H1 (cell line): ENCODE measurements around the gene BLMH. TPM values are rescaled to one million over a fixed set of nuclear protein-coding genes. Genes with fewer than 3 reads are reported as not detected.

ENCODE experiments used
- CTCF ChIA-PET: fragments of 300-600 bp; sonication (Branson Sonifier 250); formaldehyde crosslinking; loops from one replicate; lab custom pipeline; 2021; ENCODE audit not compliant: partially characterized antibody; lab: Charles Lee
- POLR2A ChIA-PET: fragments of 300-600 bp; sonication (Branson Sonifier 250); formaldehyde crosslinking; loops from one replicate; lab custom pipeline; 2021; ENCODE audit warnings: inconsistent platforms; ENCODE audit not compliant: partially characterized antibody; lab: Charles Lee
- DNase-seq, 2 experiments: peaks; one replicate each; pipeline versions ENCODE4 v3.0.0 to v3.0.0-alpha.2; 2010 to 2022; ENCODE audit warnings: low spot score in 2 of 2, low read depth in 1 of 2, mixed read lengths in 1 of 2
- FAIRE-seq: peaks from 2 replicates; lab custom pipeline; 2011; peaks lifted over from hg19 to GRCh38; lab: Jason Lieb, UNC
- H2AFZ ChIP-seq: 2 replicates; pipeline ENCODE4 v1.8.1; 2012; ENCODE audit warnings: low read length, inconsistent platforms
- H2AK5ac ChIP-seq: 2 replicates; pipeline ENCODE4 v1.6.1; 2013; ENCODE audit warnings: low read depth, low read length
- H2BK120ac ChIP-seq: replicated peaks from 2 replicates; pipeline ENCODE3; 2013; ENCODE audit warnings: low read depth, low read length, inconsistent platforms
- H2BK12ac ChIP-seq: 2 replicates; pipeline ENCODE4 v1.6.1; 2013; ENCODE audit warnings: low read depth, low read length
- H2BK15ac ChIP-seq: 2 replicates; pipeline ENCODE4 v1.6.1; 2013; ENCODE audit warnings: low read length
- H2BK20ac ChIP-seq: 2 replicates; pipeline ENCODE4 v1.6.1; 2013; ENCODE audit warnings: low read length
- H2BK5ac ChIP-seq: 2 replicates; pipeline ENCODE4 v1.6.1; 2013; ENCODE audit warnings: low read depth, low read length
- H3K14ac ChIP-seq: 2 replicates; pipeline ENCODE4 v1.6.1; 2013; ENCODE audit warnings: inconsistent platforms; ENCODE audit not compliant: insufficient read length
- H3K18ac ChIP-seq: 2 replicates; pipeline ENCODE4 v1.6.1; 2013; ENCODE audit warnings: low read length; ENCODE audit errors: extremely low read depth
- H3K23ac ChIP-seq: 2 replicates; pipeline ENCODE4 v1.6.1; 2013; ENCODE audit warnings: inconsistent platforms; ENCODE audit not compliant: insufficient read length
- H3K23me2 ChIP-seq: 2 replicates; pipeline ENCODE4 v1.6.1; 2013; ENCODE audit warnings: low read depth, low read length
- H3K27ac ChIP-seq: 2 replicates; pipeline ENCODE4 v1.6.1; 2011; ENCODE audit warnings: low read depth, low read length, inconsistent platforms
- H3K27me3 ChIP-seq, 4 experiments: replicated peaks in 1 of 4; 1 replicate in 1 of 4; 2 replicates in 3 of 4; pipeline versions ENCODE4 v1.6.1 to v1.8.1; 2011 to 2013; ENCODE audit warnings: low read length in 3 of 4, mild to moderate bottlenecking in 3 of 4, inconsistent platforms in 2 of 4, mixed read lengths in 2 of 4, moderate library complexity in 1 of 4; ENCODE audit not compliant: control insufficient read depth in 3 of 4, insufficient read depth in 3 of 4; ENCODE audit errors: extremely low read depth in 1 of 4
- H3K36me3 ChIP-seq, 4 experiments: 2 replicates each; pipeline versions ENCODE4 v1.6.1 to v1.8.1; 2011 to 2013; ENCODE audit warnings: mild to moderate bottlenecking in 4 of 4, low read length in 3 of 4, moderate library complexity in 2 of 4, control low read depth in 1 of 4, inconsistent platforms in 1 of 4; ENCODE audit not compliant: insufficient read depth in 4 of 4, control insufficient read depth in 2 of 4
- H3K4ac ChIP-seq: replicated peaks from 2 replicates; pipeline ENCODE3; 2013; ENCODE audit warnings: low read length, low read depth, mixed read lengths, inconsistent platforms; ENCODE audit not compliant: insufficient read length
- H3K4me1 ChIP-seq, 4 experiments: replicated peaks in 1 of 4; 1 replicate in 1 of 4; 2 replicates in 3 of 4; pipeline versions ENCODE4 v1.6.1 to v1.8.1; 2011 to 2013; ENCODE audit warnings: low read length in 3 of 4, inconsistent platforms in 2 of 4, mixed read lengths in 1 of 4; ENCODE audit not compliant: insufficient read depth in 4 of 4, control insufficient read depth in 3 of 4
- H3K4me2 ChIP-seq, 2 experiments: 2 replicates each; pipeline versions ENCODE4 v1.6.1 to v1.8.1; 2011 to 2013; ENCODE audit warnings: low read depth in 2 of 2, low read length in 2 of 2, control low read depth in 1 of 2, inconsistent platforms in 1 of 2, mild to moderate bottlenecking in 1 of 2; ENCODE audit not compliant: insufficient read depth in 1 of 2
- H3K4me3 ChIP-seq, 4 experiments: fragments of 200-600, 300-600 bp in 1 of 4; sonication (generic), shearing (Covaris generic), sonication (Bioruptor Twin) in 1 of 4; 2 replicates each; pipeline versions ENCODE4 v1.5.1 to v1.8.1; 2011 to 2016; ENCODE audit warnings: low read length in 4 of 4, low read depth in 3 of 4, control low read depth in 2 of 4, inconsistent platforms in 2 of 4, mild to moderate bottlenecking in 2 of 4, mixed read lengths in 1 of 4, moderate library complexity in 1 of 4; ENCODE audit not compliant: insufficient read depth in 2 of 4; ENCODE audit errors: extremely low read depth in 1 of 4
- H3K56ac ChIP-seq: replicated peaks from 2 replicates; pipeline ENCODE3; 2013; ENCODE audit warnings: low read depth, mild to moderate bottlenecking, mixed read lengths, low read length, inconsistent platforms; ENCODE audit not compliant: insufficient read length
- H3K79me1 ChIP-seq: 2 replicates; pipeline ENCODE4 v1.6.1; 2013; ENCODE audit warnings: low read depth, low read length, control low read depth
- H3K79me2 ChIP-seq, 2 experiments: 2 replicates each; pipeline versions ENCODE4 v1.6.1 to v1.8.1; 2012 to 2013; ENCODE audit warnings: low read length in 2 of 2, mild to moderate bottlenecking in 2 of 2, inconsistent platforms in 1 of 2; ENCODE audit not compliant: insufficient read depth in 2 of 2, control insufficient read depth in 1 of 2
- H3K9ac ChIP-seq, 4 experiments: replicated peaks in 1 of 4; 1 replicate in 1 of 4; 2 replicates in 3 of 4; pipeline versions ENCODE4 v1.6.1 to v1.8.1; 2011 to 2013; ENCODE audit warnings: low read depth in 3 of 4, low read length in 3 of 4, control low read depth in 2 of 4, mild to moderate bottlenecking in 2 of 4, moderate library complexity in 2 of 4, inconsistent platforms in 1 of 4; ENCODE audit errors: extremely low read depth in 1 of 4
- H3K9me3 ChIP-seq, 2 experiments: 2 replicates each; pipeline versions ENCODE4 v1.6.1 to v1.8.1; 2012 to 2013; ENCODE audit warnings: mild to moderate bottlenecking in 2 of 2, moderate library complexity in 2 of 2, control low read depth in 1 of 2, inconsistent platforms in 1 of 2, low read depth in 1 of 2, low read length in 1 of 2, mixed read lengths in 1 of 2; ENCODE audit not compliant: insufficient read depth in 2 of 2
- H4K20me1 ChIP-seq, 2 experiments: replicated peaks in 1 of 2; 2 replicates each; pipeline versions ENCODE3 to v1.8.1; 2011 to 2013; ENCODE audit warnings: inconsistent platforms in 2 of 2, low read length in 2 of 2, mild to moderate bottlenecking in 1 of 2; ENCODE audit not compliant: insufficient read depth in 2 of 2, control insufficient read depth in 1 of 2
- H4K5ac ChIP-seq: 2 replicates; pipeline ENCODE4 v1.6.1; 2013; ENCODE audit warnings: low read length, low read depth, mixed read lengths, inconsistent platforms; ENCODE audit not compliant: insufficient read length
- H4K8ac ChIP-seq: 2 replicates; pipeline ENCODE4 v1.8.0; 2013; ENCODE audit warnings: mild to moderate bottlenecking, moderate library complexity, low read length, inconsistent platforms; ENCODE audit not compliant: insufficient read depth; ENCODE audit errors: extremely low read depth
- H4K91ac ChIP-seq: replicated peaks from 2 replicates; pipeline ENCODE3; 2013; ENCODE audit warnings: low read length, mixed read lengths, inconsistent platforms; ENCODE audit not compliant: insufficient read length
- BCL11A ChIP-seq, 2 experiments: IDR thresholded peaks; one replicate each; pipeline ENCODE4 v1.6.1; 2011; ENCODE audit warnings: low read depth in 2 of 2, low read length in 2 of 2, mild to moderate bottlenecking in 2 of 2
- CBX8 ChIP-seq: fragments of 300-800, 300-1000 bp; sonication (generic); IDR thresholded peaks from 2 replicates; pipeline ENCODE4 v1.7.1; 2016; ENCODE audit warnings: low read depth, low read length, borderline replicate concordance
- CHD2 ChIP-seq: IDR thresholded peaks from 2 replicates; pipeline ENCODE4 v1.6.1; 2012; ENCODE audit warnings: low read length, improper control_type of control experiment
- RAD21 ChIP-seq, 2 experiments: IDR thresholded peaks in 1 of 2; conservative IDR thresholded peaks in 1 of 2; 2 replicates each; pipeline ENCODE4 v1.6.1; 2011; ENCODE audit warnings: low read depth in 2 of 2, low read length in 2 of 2, improper control_type of control experiment in 1 of 2, inconsistent platforms in 1 of 2, mild to moderate bottlenecking in 1 of 2, moderate library complexity in 1 of 2
- SIN3A ChIP-seq, 2 experiments: IDR thresholded peaks in 1 of 2; conservative IDR thresholded peaks in 1 of 2; 2 replicates each; pipeline ENCODE4 v1.6.1; 2011 to 2012; ENCODE audit warnings: low read length in 2 of 2, improper control_type of control experiment in 1 of 2, low read depth in 1 of 2, mild to moderate bottlenecking in 1 of 2
- SIRT6 ChIP-seq: IDR thresholded peaks from one replicate; pipeline ENCODE4 v1.7.1; 2012; ENCODE audit warnings: low read length, inconsistent platforms
- SRF ChIP-seq: IDR thresholded peaks from 2 replicates; pipeline ENCODE4 v1.6.1; 2011; ENCODE audit warnings: mild to moderate bottlenecking, low read depth, low read length, moderate library complexity
- SUZ12 ChIP-seq: fragments of 200-600 bp; sonication (generic); IDR thresholded peaks from 2 replicates; pipeline ENCODE4 v1.6.1; 2012; ENCODE audit warnings: mild to moderate bottlenecking, inconsistent platforms, low read length, moderate library complexity, mixed read lengths
- TAF1 ChIP-seq: IDR thresholded peaks from 2 replicates; pipeline ENCODE4 v1.6.1; 2011; ENCODE audit warnings: mild to moderate bottlenecking, low read depth, low read length
- TEAD4 ChIP-seq: IDR thresholded peaks from 2 replicates; pipeline ENCODE4 v1.6.1; 2012; ENCODE audit warnings: low read depth, low read length, inconsistent platforms, mixed read lengths
- WGBS, 2 experiments: shearing (Covaris generic) in 1 of 2; methylation state at CpG; one replicate each; pipeline versions ENCODE4 v1.1.6 to v1.1.7; 2013 to 2015; ENCODE audit warnings: low lambda C conversion rate in 2 of 2, mixed read lengths in 2 of 2, inconsistent platforms in 1 of 2, low coverage in 1 of 2, missing lambda C conversion rate in 1 of 2; ENCODE audit not compliant: insufficient replicate concordance in 2 of 2, insufficient coverage in 1 of 2, insufficient read length in 1 of 2; ENCODE audit errors: extremely low coverage in 1 of 2, missing lambda C conversion rate in 1 of 2; 5-methylcytosine and 5-hydroxymethylcytosine counted together
- polyA plus RNA-seq, 7 experiments: library from polyadenylated mRNA; depleted of rRNA in 3 of 7; stranded (reverse) in 5 of 7; unstranded in 2 of 7; fragments of >200 nt in 5 of 7; fragments of 200-250 nt in 2 of 7; gene quantifications; 1 replicate in 5 of 7; 2 replicates in 1 of 7; 4 replicates in 1 of 7; pipeline versions ENCODE4 v1.2.1 to v1.2.3, GENCODE V29; 2011 to 2013; ENCODE audit warnings: missing spikeins in 2 of 7, mixed read lengths in 2 of 7
- total RNA-seq: library from RNA; stranded (reverse); fragmentation: NEBNext Ultra II Directional; extraction: Animal tissue kit (Norgen Biotek cat#: 25700); gene quantifications from 2 replicates; pipeline ENCODE4 v1.2.1, GENCODE V29; 2021
- TF ChIP-seq, protein P1 (sequence below), 3 experiments: IDR thresholded peaks; 1 replicate in 2 of 3; 2 replicates in 1 of 3; pipeline versions ENCODE4 v1.5.1 to v1.6.1; 2011; ENCODE audit warnings: low read length in 3 of 3, mild to moderate bottlenecking in 3 of 3, inconsistent platforms in 2 of 3, low read depth in 1 of 3, moderate library complexity in 1 of 3; ENCODE audit not compliant: insufficient read depth in 1 of 3; ENCODE audit errors: control extremely low read depth in 1 of 3

BLMH gene
- total and polyA plus RNA-seq, 2 of the 8 experiments (the other 6 are each of a cell fraction or from before 2014, with no cell fraction given), result 18.2 to 74.3 TPM

DNA sequence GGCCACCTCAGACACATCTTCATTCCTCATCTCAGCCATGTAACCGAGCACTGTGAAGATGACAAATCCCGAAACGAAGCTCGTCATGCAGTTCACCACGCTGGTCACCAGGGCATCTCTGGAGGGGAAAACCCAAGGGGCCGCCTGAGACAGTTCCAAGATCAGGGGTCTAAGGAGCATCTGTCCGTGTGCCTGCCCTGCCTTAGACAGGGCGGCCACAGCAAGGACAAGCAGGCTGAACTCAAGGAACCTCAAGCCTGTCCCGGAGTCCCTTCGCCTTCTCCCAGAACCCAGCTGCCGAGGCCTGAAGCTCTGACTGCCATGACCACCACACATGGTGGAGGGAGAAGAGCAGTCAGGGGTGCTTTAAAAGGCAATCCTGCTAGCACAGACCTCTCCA, 79.0 kb downstream of the BLMH start:
- no peaks in the 10 kb centered on the region; the same call in 1 of the 2 replicates for H3K79me1 ChIP-seq
- FAIRE-seq, result no peak
- no peak overlapping the region for H2BK120ac ChIP-seq
- H3K27me3 ChIP-seq, result no peaks in the 10 kb centered on the region
- H2AFZ ChIP-seq, result peak overlapping the region; percentile 36; the same call in 1 of the 2 replicates
- H2BK5ac ChIP-seq, result no peak overlapping the region
- no peak overlapping the region for H3K4ac ChIP-seq
- CTCF ChIA-PET, result interaction anchor here (0.9 to 2.2 kb wide), 9 partner anchors 10 to 99 kb away, joined by 3 to 7 read pairs (median 5); no protein-coding TSS in a partner anchor
- no peak overlapping the region for H4K5ac ChIP-seq
- no peak overlapping the region for H2BK15ac ChIP-seq
- H3K23me2 ChIP-seq, result no peaks in the 10 kb centered on the region
- no peak overlapping the region for H3K4me3 ChIP-seq
- H3K23ac ChIP-seq, result no peak overlapping the region
- POLR2A ChIA-PET, result interaction anchor here (1.0 kb wide), 1 partner anchor 11 kb away, joined by 3 read pairs; no protein-coding TSS in a partner anchor
- no peak overlapping the region for H2BK12ac ChIP-seq
- no peak overlapping the region for H3K9ac ChIP-seq
- no peak overlapping the region for H3K56ac ChIP-seq
- no peak overlapping the region for H3K14ac ChIP-seq
- no peak for DNase-seq
- H4K91ac ChIP-seq, result no peak overlapping the region
- H3K79me2 ChIP-seq, result no peaks in the 10 kb centered on the region
- no peaks in the 10 kb centered on the region for H3K9me3 ChIP-seq
- no peaks in the 10 kb centered on the region for H3K4me1 ChIP-seq
- 87% methylated on average over 11 of the region's 11 CpGs; no CpG with 5 or more reads in 1 of the 2 experiments for WGBS, 2 experiments
- no peak overlapping the region for H2AK5ac ChIP-seq
- H3K27ac ChIP-seq, result no peak overlapping the region
- no peaks in the 10 kb centered on the region for H3K36me3 ChIP-seq
- peak overlapping the region; percentile 78; the same call in 1 of the 2 replicates for H4K8ac ChIP-seq
- H4K20me1 ChIP-seq, result no peaks in the 10 kb centered on the region
- H3K4me2 ChIP-seq, result no peak overlapping the region
- H3K18ac ChIP-seq, result no peak overlapping the region
- H2BK20ac ChIP-seq, result no peak overlapping the region
- TF ChIP-seq SRF, result no peak
- TF ChIP-seq SIN3A (conservative IDR thresholded peaks at IDR 0.05 in 1 of 2, IDR thresholded peaks at IDR 0.05 in 1 of 2; ENCODE audit: low read depth in 1 of 2, low read length in 2 of 2), result no peak
- TF ChIP-seq SUZ12, result no peak
- TF ChIP-seq RAD21 (IDR thresholded peaks at IDR 0.05 in 1 of 2, conservative IDR thresholded peaks at IDR 0.05 in 1 of 2; ENCODE audit: low read depth in 2 of 2, low read length in 2 of 2), result peak in 1 of 2 experiments; percentile 21; a peak in 1 of 4 replicates
- TF ChIP-seq, protein P1, sequence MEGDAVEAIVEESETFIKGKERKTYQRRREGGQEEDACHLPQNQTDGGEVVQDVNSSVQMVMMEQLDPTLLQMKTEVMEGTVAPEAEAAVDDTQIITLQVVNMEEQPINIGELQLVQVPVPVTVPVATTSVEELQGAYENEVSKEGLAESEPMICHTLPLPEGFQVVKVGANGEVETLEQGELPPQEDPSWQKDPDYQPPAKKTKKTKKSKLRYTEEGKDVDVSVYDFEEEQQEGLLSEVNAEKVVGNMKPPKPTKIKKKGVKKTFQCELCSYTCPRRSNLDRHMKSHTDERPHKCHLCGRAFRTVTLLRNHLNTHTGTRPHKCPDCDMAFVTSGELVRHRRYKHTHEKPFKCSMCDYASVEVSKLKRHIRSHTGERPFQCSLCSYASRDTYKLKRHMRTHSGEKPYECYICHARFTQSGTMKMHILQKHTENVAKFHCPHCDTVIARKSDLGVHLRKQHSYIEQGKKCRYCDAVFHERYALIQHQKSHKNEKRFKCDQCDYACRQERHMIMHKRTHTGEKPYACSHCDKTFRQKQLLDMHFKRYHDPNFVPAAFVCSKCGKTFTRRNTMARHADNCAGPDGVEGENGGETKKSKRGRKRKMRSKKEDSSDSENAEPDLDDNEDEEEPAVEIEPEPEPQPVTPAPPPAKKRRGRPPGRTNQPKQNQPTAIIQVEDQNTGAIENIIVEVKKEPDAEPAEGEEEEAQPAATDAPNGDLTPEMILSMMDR (IDR thresholded peaks at IDR 0.05; ENCODE audit: control extremely low read depth in 1 of 3, insufficient read depth in 1 of 3, low read depth in 1 of 3, low read length in 3 of 3), result peak in 2 of 3 experiments; percentile 30 to 38; a peak in 2 of 4 replicates
- no peak for TF ChIP-seq TEAD4
- no peak for TF ChIP-seq BCL11A (IDR thresholded peaks at IDR 0.05; ENCODE audit: low read depth in 2 of 2, low read length in 2 of 2)
- no peak for TF ChIP-seq SIRT6
- TF ChIP-seq CBX8, result no peak
- TF ChIP-seq TAF1, result no peak
- TF ChIP-seq CHD2, result no peak
